HepG2 (cell line): Measurements from ENCODE around the gene RNF213. TPM values are rescaled to one million over a fixed set of nuclear protein-coding genes. Genes with fewer than 3 reads are reported as not detected.
A peak's percentile ranks its signal among the peaks of the same experiment; 100 is the strongest.

Source experiments
- E2F2 ChIP-seq: sonication (generic); formaldehyde crosslinking; IDR thresholded peaks from 2 replicates; pipeline ENCODE4 v1.4.0; 2020; ENCODE audit warnings: missing genetic modification reagents, borderline replicate concordance
- EP300 ChIP-seq, 3 experiments: sonication (generic) in 1 of 3; formaldehyde crosslinking in 1 of 3; IDR thresholded peaks; 2 replicates each; pipeline versions ENCODE4 v1.5.1 to v1.6.1; 2011 to 2020; ENCODE audit warnings: low read depth in 2 of 3, low read length in 2 of 3, borderline replicate concordance in 1 of 3, improper control_type of control experiment in 1 of 3, mild to moderate bottlenecking in 1 of 3, missing genetic modification reagents in 1 of 3, moderate library complexity in 1 of 3
- FOXJ3 ChIP-seq: sonication (generic); formaldehyde crosslinking; IDR thresholded peaks from 2 replicates; pipeline ENCODE4 v1.4.0; 2020; ENCODE audit warnings: missing genetic modification reagents, mild to moderate bottlenecking, borderline replicate concordance
- HNRNPK ChIP-seq: fragments of 200-400 bp; formaldehyde crosslinking; IDR thresholded peaks from 2 replicates; pipeline ENCODE4 v1.6.1; 2018; ENCODE audit warnings: low read length, low read depth, moderate library complexity, mild to moderate bottlenecking; ENCODE audit not compliant: poor library complexity, severe bottlenecking
- MEIS1 ChIP-seq: sonication (generic); formaldehyde crosslinking; IDR thresholded peaks from 2 replicates; pipeline ENCODE4 v1.9.0; 2021; ENCODE audit warnings: mild to moderate bottlenecking, missing genetic modification reagents, moderate library complexity, borderline replicate concordance
- SALL1 ChIP-seq: sonication (generic); formaldehyde crosslinking; IDR thresholded peaks from 2 replicates; pipeline ENCODE4 v1.8.0; 2022; ENCODE audit warnings: mild to moderate bottlenecking, missing genetic modification reagents
- SPEN ChIP-seq: sonication (generic); formaldehyde crosslinking; IDR thresholded peaks from 2 replicates; pipeline ENCODE4 v1.5.1; 2020; ENCODE audit warnings: low read depth, mild to moderate bottlenecking, missing genetic modification reagents
- SRSF9 ChIP-seq: fragments of 200-400 bp; formaldehyde crosslinking; IDR thresholded peaks from 2 replicates; pipeline ENCODE4 v1.6.1; 2018; ENCODE audit warnings: borderline replicate concordance, mild to moderate bottlenecking, low read depth, low read length; ENCODE audit not compliant: insufficient read depth, poor library complexity, severe bottlenecking
- ZKSCAN8 ChIP-seq: IDR thresholded peaks from 2 replicates; pipeline ENCODE4 v1.6.1; 2016; ENCODE audit warnings: borderline replicate concordance, missing genetic modification reagents, missing compliant biosample characterization
- ZNF512B ChIP-seq: sonication (generic); formaldehyde crosslinking; IDR thresholded peaks from 2 replicates; pipeline ENCODE4 v1.5.1; 2020; ENCODE audit warnings: missing genetic modification reagents, mild to moderate bottlenecking, borderline replicate concordance
- ZSCAN25 ChIP-seq: sonication (generic); formaldehyde crosslinking; IDR thresholded peaks from 2 replicates; pipeline ENCODE4 v1.8.0; 2022; ENCODE audit warnings: mild to moderate bottlenecking, missing genetic modification reagents
- polyA plus RNA-seq, 8 experiments: library from polyadenylated mRNA; depleted of rRNA in 3 of 8; stranded (reverse) in 7 of 8; unstranded in 1 of 8; fragments of >200 nt; fragmentation: Illumina TruSeq in 4 of 8; extraction: Trizol in 4 of 8; gene quantifications; 2 replicates each; pipeline versions ENCODE4 v1.2.1 to v1.2.3, GENCODE V29; 2011 to 2016; ENCODE audit warnings: low read depth in 4 of 8, missing spikeins in 1 of 8, mixed read lengths in 1 of 8; ENCODE audit not compliant: insufficient read depth in 1 of 8
- total RNA-seq, 5 experiments: library from RNA; depleted of rRNA; stranded (reverse); fragments of >200 nt; fragmentation: Illumina TruSeq; extraction: Trizol; gene quantifications; 2 replicates each; pipeline ENCODE4 v1.2.3, GENCODE V29; 2016; ENCODE audit warnings: low read depth in 1 of 5
- TF ChIP-seq, protein P1 (sequence below): sonication (generic); formaldehyde crosslinking; IDR thresholded peaks from 2 replicates; pipeline ENCODE4 v1.5.0; 2020; ENCODE audit warnings: missing genetic modification reagents, mild to moderate bottlenecking, borderline replicate concordance
- TF ChIP-seq, protein P2 (sequence below): sonication (generic); formaldehyde crosslinking; IDR thresholded peaks from 2 replicates; pipeline ENCODE4 v1.8.1; 2023; ENCODE audit warnings: mild to moderate bottlenecking, moderate library complexity, missing genetic modification reagents
- TF ChIP-seq, protein P3 (sequence below): sonication (generic); formaldehyde crosslinking; conservative IDR thresholded peaks from 2 replicates; pipeline ENCODE4 v1.4.0; 2020; ENCODE audit warnings: mild to moderate bottlenecking, missing genetic modification reagents, moderate library complexity

The RNF213 gene
- total and polyA plus RNA-seq, 2 of the 13 experiments (the other 11 are each of a cell fraction or from before 2014, with no cell fraction given), result 38.6 to 38.7 TPM

DNA sequence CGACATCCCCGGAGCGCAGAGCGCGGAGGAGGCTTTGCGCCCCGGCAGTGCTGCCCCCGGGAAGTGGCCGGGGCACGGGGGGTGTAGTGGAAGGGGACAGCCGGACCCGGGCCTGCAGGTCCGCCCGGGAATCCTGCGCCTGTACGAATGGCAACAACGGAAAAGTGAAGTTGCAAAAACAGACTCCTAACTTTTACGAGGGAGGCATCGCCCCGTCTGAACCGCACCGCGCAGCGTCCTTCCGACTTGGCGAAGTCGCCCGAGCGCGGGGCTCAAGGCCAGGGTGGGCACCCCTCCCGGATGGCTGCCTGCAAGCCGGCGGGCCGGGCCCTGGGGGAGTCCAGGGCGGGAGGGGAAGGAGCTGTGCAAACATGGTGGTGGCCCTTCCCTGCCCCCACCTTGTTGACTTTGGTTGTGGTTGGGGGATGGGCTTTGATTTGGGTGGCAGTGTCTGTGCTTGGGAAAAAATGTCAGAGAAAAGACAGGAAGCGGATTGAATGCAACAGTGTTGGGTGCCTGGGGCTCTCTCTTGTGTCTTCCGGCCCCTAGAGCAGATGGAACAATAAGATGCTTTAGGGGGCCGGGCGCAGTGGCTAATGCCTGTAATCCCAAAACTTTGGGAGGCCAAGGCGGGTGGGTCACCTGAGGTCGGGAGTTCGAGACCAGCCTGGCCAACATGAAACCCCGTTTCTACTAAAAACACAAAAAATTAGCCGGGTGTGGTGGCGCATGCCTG is 675 bp downstream of the RNF213 start (continued):
- no peak; the same call in 1 of the 2 replicates for TF ChIP-seq E2F2
- no peak for TF ChIP-seq SRSF9
- TF ChIP-seq, protein P1, sequence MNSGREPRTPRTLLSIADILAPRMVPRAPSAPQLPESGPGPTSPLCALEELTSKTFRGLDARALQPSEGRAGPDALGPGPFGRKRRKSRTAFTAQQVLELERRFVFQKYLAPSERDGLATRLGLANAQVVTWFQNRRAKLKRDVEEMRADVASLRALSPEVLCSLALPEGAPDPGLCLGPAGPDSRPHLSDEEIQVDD (CRISPR knock-in tag), result peak; percentile 84; the same call in 1 of the 2 replicates
- TF ChIP-seq ZSCAN25, result peak; percentile 83
- TF ChIP-seq FOXJ3 (CRISPR knock-in tag), result peak; percentile 84; the same call in 1 of the 2 replicates
- peak; percentile 72 for TF ChIP-seq SPEN (CRISPR knock-in tag)
- TF ChIP-seq, protein P2, sequence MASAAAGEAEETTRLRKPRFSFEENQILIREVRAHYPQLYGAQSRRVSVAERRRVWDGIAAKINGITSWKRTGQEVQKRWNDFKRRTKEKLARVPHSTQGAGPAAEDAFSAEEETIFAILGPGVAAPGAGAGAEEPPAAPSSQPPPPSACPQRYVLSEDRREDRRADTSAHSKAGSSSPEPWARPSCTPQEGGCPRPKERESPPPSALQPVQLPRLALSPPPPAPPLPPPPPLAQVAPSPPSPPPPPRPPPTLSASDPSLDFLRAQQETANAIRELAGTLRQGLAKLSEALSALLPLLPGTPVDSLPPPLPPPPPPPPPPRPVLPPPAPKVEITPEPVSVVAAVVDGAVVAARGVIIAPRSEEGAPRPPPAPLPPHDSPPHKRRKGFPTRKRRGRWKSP (CRISPR knock-in tag), result peak; percentile 92
- peak; percentile 85 for TF ChIP-seq HNRNPK
- peak; percentile 81; the same call in 1 of the 2 replicates for TF ChIP-seq ZKSCAN8 (CRISPR knock-in tag)
- TF ChIP-seq SALL1 (CRISPR knock-in tag), result peak; percentile 86
- no peak for TF ChIP-seq ZNF512B (CRISPR knock-in tag)
- 0 out of 2 replicates have a peak, but pooled peaks have one; percentile 85 for TF ChIP-seq MEIS1 (CRISPR knock-in tag)
- TF ChIP-seq, protein P3, sequence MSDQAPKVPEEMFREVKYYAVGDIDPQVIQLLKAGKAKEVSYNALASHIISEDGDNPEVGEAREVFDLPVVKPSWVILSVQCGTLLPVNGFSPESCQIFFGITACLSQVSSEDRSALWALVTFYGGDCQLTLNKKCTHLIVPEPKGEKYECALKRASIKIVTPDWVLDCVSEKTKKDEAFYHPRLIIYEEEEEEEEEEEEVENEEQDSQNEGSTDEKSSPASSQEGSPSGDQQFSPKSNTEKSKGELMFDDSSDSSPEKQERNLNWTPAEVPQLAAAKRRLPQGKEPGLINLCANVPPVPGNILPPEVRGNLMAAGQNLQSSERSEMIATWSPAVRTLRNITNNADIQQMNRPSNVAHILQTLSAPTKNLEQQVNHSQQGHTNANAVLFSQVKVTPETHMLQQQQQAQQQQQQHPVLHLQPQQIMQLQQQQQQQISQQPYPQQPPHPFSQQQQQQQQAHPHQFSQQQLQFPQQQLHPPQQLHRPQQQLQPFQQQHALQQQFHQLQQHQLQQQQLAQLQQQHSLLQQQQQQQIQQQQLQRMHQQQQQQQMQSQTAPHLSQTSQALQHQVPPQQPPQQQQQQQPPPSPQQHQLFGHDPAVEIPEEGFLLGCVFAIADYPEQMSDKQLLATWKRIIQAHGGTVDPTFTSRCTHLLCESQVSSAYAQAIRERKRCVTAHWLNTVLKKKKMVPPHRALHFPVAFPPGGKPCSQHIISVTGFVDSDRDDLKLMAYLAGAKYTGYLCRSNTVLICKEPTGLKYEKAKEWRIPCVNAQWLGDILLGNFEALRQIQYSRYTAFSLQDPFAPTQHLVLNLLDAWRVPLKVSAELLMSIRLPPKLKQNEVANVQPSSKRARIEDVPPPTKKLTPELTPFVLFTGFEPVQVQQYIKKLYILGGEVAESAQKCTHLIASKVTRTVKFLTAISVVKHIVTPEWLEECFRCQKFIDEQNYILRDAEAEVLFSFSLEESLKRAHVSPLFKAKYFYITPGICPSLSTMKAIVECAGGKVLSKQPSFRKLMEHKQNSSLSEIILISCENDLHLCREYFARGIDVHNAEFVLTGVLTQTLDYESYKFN (CRISPR knock-in tag), result peak; percentile 95
- TF ChIP-seq EP300 (IDR thresholded peaks at IDR 0.05; ENCODE audit: low read depth in 2 of 2, low read length in 2 of 2), result peak in 1 of 2 experiments; percentile 81; a peak in 3 of 4 replicates
- TF ChIP-seq EP300 (CRISPR knock-in tag; IDR thresholded peaks at IDR 0.05; ENCODE audit: borderline replicate concordance), result peak; percentile 94
